Effector memory CD8-positive, alpha-beta T cell (primary cell): Measurements from ENCODE around the gene MCRS1.
"Not testable (repeated sequence)": the region's sequence is repeated elsewhere in the genome, so short reads cannot be mapped to it uniquely, and the experiment has no call there.

ENCODE experiments used
- ATAC-seq: fragments of 150-1000 bp; cut with Tn5 transposase; replicated peaks from 2 replicates; pipeline ENCODE4 v1.10.0; 2021; ENCODE audit warnings: mild to moderate bottlenecking, moderate library complexity
- DNase-seq, 3 experiments: peaks; one replicate each; pipeline ENCODE4 v3.0.0; 2021
- H3K27ac Mint-ChIP-seq, 2 donors: one replicate each; pipeline ENCODE4 v1.8.0; 2022; ENCODE audit warnings: mild to moderate bottlenecking in 2 of 2, mixed read lengths in 2 of 2, moderate library complexity in 2 of 2
- H3K27me3 Mint-ChIP-seq, 2 donors: one replicate each; pipeline ENCODE4 v1.8.0; 2022; ENCODE audit warnings: mixed read lengths in 2 of 2
- H3K36me3 Mint-ChIP-seq: one replicate; pipeline ENCODE4 v1.8.0; 2022; ENCODE audit warnings: mild to moderate bottlenecking, moderate library complexity, mixed read lengths; ENCODE audit not compliant: insufficient read depth
- H3K4me1 Mint-ChIP-seq, 2 donors: one replicate each; pipeline ENCODE4 v1.8.0; 2022; ENCODE audit warnings: low read depth in 2 of 2, mixed read lengths in 2 of 2
- H3K4me3 Mint-ChIP-seq, 2 donors: one replicate each; pipeline ENCODE4 v1.8.0; 2022; ENCODE audit warnings: mild to moderate bottlenecking in 2 of 2, mixed read lengths in 2 of 2, moderate library complexity in 2 of 2
- H3K9me3 Mint-ChIP-seq, 2 donors: one replicate each; pipeline ENCODE4 v1.8.0; 2022; ENCODE audit warnings: mixed read lengths in 2 of 2
- total RNA-seq, 9 experiments: gene quantifications; one replicate each; lab custom pipeline; 2026; lab: John Stamatoyannopoulos, UW

MCRS1 gene, protein sequence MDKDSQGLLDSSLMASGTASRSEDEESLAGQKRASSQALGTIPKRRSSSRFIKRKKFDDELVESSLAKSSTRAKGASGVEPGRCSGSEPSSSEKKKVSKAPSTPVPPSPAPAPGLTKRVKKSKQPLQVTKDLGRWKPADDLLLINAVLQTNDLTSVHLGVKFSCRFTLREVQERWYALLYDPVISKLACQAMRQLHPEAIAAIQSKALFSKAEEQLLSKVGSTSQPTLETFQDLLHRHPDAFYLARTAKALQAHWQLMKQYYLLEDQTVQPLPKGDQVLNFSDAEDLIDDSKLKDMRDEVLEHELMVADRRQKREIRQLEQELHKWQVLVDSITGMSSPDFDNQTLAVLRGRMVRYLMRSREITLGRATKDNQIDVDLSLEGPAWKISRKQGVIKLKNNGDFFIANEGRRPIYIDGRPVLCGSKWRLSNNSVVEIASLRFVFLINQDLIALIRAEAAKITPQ
- 45.0 to 114 (median 91.0) reads per million in 9 experiments for total RNA-seq

DNA sequence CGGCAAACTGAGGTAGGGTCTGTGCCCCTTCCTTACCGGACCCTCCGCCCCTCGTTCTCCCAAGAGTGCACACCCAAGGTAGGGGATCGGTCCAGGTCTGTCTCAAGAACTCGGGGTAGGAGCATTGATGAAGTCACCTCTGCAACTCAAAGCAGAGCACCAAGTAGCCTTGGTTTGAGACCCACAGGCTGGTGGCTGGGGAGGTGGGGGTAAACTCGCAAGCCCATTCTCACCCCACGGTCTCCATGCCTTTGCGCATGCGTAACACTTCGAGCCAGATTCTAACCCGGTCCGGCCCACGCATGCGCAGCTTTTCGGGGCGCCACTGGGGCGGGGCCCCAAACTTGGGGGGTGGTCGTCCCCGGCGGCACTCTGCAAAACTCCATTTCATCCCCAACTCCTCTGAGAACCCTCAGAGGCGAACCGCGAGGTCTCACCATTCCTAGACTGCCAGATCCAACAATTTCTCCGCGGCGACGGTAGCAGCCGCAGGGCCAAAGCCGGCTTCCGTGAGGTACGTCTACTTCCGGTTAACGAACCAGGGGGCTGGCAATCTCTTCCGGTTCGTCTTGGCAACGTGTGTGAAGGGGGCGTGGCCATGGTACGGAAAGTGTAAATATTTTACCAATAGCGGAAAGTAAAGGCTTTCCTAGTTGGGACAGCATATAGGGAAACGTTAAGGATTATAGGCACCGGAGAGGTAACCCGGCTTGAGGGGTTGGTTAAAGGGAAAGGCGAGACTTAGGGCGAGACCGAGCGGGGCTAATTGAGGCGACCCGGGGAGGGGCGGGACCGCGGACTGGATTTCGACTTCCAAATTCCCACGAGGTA is at the start of gene MCRS1:
Gene MCRS1 (minus strand): TSS at position 532 of the 831 bp plus-strand sequence. CDS start 1,411 bp downstream, outside the sequence.
- H3K36me3 Mint-ChIP-seq, result peaks cover 30% of the 10 kb centered on the region
- DNase-seq (peak; percentile 84 to 87 (median 84)), ATAC-seq (peak; percentile 91)
- peak within 1 kb of the TSS; percentile 95 to 99 for H3K4me3 Mint-ChIP-seq
- H3K27me3 Mint-ChIP-seq, result no peaks in the 10 kb centered on the region
- H3K9me3 Mint-ChIP-seq, result no peaks in the 10 kb centered on the region
- peak within 1 kb of the TSS; percentile 97 to 99 for H3K27ac Mint-ChIP-seq
- peaks cover 41 to 44% of the 10 kb centered on the region in 2 donors for H3K4me1 Mint-ChIP-seq

DNA sequence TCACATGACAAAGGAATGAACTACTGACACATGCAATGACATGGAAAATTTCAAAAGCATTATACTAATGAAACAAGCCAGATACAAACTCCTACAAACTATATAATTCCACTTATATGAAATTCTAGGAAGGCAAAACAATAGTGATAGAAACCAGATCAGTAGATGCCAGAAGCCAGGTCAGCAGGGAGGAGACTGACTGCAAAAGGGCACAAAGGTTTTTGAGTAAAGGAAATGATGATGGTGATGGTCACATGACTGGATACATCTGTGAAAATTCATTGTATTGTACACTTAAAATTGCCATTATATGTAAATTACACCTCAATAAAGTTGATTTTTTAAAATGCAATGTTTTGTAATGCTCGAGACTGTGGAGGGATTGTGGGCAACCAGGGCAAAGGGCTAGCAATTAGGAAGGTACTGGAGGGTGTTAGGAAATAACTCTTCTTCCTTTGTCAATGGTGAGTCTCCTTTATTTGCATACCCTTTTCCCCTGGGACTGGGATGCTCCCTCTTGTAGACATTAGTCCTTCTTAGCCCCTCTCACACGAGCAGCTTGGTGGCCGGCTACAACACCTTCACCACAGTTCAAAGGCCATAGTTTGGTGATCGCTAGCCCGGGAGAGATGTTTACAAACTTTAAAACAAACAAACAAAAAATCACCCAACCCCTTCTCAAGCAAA is 48.7 kb upstream of the MCRS1 start:
- H3K27ac Mint-ChIP-seq, result no peak overlapping the region
- H3K9me3 Mint-ChIP-seq, result no peaks in the 10 kb centered on the region
- peaks cover 21 to 30% of the 10 kb centered on the region in 2 donors for H3K27me3 Mint-ChIP-seq

DNA sequence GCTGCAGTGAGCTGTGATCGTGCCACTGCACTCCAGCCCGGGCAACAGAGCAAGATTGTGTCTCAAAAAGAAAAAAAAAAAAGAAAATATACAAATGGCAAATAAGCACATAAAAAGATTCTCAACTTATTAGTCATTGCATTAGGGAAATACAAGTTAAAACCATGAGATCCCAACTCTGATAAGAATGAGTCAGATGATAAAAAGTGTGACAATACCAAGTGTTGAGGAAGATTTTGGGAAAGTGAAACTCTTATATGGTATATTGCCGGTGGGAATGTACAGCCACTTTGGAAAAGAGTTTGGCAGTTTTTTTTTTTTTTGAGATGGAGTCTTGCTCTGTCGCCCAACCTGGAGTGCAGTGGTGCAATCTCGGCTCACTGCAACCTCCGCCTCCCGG is 47.8 kb upstream of the MCRS1 start:
- no peak overlapping the region for H3K4me3 Mint-ChIP-seq
- DNase-seq (no peak), ATAC-seq (no peak)
- no peak overlapping the region for H3K27ac Mint-ChIP-seq
- H3K36me3 Mint-ChIP-seq, result no peaks in the 10 kb centered on the region
- H3K4me1 Mint-ChIP-seq, result no peaks in the 10 kb centered on the region
- peaks cover 21 to 30% of the 10 kb centered on the region in 2 donors for H3K27me3 Mint-ChIP-seq
- H3K9me3 Mint-ChIP-seq, result no peaks in the 10 kb centered on the region

More for the DNA sequence above, 48.7 kb upstream of the MCRS1 start:
- peaks cover 2% of the 10 kb centered on the region for H3K36me3 Mint-ChIP-seq
- DNase-seq (no peak), ATAC-seq (no peak)
- H3K4me3 Mint-ChIP-seq, result no peak overlapping the region
- H3K4me1 Mint-ChIP-seq, result peaks cover 5 to 9% of the 10 kb centered on the region in 2 donors

DNA sequence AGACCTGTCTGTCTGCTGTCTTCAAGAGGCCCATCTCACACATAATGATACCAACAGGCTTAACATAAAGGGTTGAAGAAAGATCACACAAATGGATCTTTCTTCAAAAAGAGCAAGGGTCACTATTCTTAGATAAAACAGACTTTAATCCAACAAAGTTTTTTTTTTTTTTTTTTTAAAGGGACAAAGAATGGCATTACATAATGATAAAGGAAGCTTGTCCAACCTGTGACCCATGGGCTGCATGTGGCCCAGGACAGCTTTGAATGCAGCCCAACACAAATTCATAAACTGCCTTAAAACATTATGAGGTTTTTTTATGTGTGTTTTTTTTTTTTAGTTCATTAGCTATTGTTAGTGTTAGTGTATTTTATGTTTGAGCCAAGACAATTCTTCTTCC is 44.3 kb upstream of the MCRS1 start:
- no peaks in the 10 kb centered on the region for H3K4me1 Mint-ChIP-seq
- no peak for ATAC-seq
- peaks cover 22 to 26% of the 10 kb centered on the region in 2 donors for H3K27me3 Mint-ChIP-seq
- H3K27ac Mint-ChIP-seq, result no peak overlapping the region
- H3K9me3 Mint-ChIP-seq, result no peaks in the 10 kb centered on the region
- no peak overlapping the region for H3K4me3 Mint-ChIP-seq
- no peaks in the 10 kb centered on the region for H3K36me3 Mint-ChIP-seq
- DNase-seq, result no peak

DNA sequence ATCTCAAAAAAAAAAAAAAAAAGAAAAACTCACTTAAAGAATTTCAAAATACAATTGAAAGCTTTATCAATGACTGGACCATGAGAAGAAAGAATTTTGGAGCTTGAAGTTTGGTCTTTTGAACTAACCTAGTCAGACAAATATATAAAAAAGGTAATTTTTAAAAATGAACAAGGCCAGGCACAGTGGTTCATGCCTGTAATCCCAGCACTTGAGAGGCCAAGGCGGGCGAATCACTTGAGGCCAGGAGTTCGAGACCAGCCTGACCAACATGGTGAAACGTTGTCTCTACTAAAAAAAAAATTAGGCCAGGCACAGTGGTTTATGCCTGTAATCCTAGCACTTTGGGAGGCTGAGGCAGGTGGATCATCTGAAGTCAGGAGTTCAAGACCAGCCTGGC is 42.8 kb upstream of the MCRS1 start:
- not testable (repeated sequence) for H3K9me3 Mint-ChIP-seq, H3K36me3 Mint-ChIP-seq, DNase-seq, H3K4me1 Mint-ChIP-seq, H3K27ac Mint-ChIP-seq, ATAC-seq, H3K4me3 Mint-ChIP-seq
- peaks cover 26 to 33% of the 10 kb centered on the region in 2 donors for H3K27me3 Mint-ChIP-seq

DNA sequence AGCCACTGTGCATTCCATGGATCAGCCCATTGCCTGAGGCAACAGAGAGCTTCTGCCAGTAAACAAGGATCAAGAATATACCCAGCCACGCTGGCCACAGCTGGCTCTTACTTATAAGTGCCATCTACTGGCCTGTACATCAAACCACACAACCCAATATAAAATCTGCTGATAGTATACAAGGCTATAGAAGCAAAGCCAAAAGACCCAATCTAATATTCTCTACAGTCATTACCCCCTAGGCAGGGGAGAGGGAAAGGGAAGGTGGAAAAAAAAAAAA is 41.9 kb upstream of the MCRS1 start:
- no peaks in the 10 kb centered on the region for H3K9me3 Mint-ChIP-seq

DNA sequence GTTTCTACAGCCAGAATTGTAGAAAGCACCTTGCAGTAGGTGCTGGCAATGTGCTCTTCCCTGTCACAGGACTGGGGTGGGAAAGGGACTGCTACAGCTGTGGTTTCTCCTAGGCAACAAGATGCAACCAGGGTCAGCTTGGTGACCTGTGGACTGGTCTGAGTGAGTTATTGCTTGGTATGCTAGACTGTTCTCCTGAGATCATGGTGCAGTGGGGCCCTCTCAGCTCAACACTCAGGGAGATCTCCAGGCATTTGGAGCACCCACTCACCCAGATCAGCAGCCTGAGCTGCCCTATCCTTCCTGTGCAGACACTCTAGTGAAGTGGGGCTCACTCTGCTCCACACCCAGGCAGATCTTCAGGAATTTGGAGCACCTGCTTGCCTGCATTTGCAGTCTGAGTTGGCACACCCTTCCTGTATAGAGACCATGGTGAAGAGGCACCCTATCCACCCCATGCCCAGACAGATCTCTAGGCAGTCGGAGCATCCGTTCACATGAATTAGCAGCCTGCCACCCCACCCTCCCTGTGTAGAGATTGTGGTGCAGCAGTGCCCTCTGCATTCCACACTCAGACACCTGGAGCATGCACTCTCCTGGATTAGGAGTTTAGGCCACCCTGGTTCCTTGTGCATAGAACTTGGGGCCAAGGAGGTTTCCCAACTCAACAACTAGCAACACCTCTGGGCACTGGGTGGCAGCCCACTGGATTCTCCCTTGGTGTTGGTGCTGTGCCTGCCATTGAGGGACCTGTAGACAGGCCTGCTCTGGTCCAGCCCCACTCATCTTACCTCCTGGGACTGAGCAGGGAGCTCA is 41.3 kb upstream of the MCRS1 start:
- DNase-seq (no peak), ATAC-seq (no peak)
- no peaks in the 10 kb centered on the region for H3K36me3 Mint-ChIP-seq
- peaks cover 21 to 29% of the 10 kb centered on the region in 2 donors for H3K27me3 Mint-ChIP-seq
- no peaks in the 10 kb centered on the region for H3K4me1 Mint-ChIP-seq
- no peaks in the 10 kb centered on the region for H3K9me3 Mint-ChIP-seq
- H3K4me3 Mint-ChIP-seq, result no peak overlapping the region
- H3K27ac Mint-ChIP-seq, result no peak overlapping the region

More for the DNA sequence above, 41.9 kb upstream of the MCRS1 start:
- Mint-ChIP-seq H3K4me3 (no peak overlapping the region), H3K27me3 (peaks cover 26 to 33% of the 10 kb centered on the region in 2 donors), H3K36me3 (no peaks in the 10 kb centered on the region), H3K27ac (no peak overlapping the region), H3K4me1 (no peaks in the 10 kb centered on the region)
- ATAC-seq (no peak), DNase-seq (no peak)

DNA sequence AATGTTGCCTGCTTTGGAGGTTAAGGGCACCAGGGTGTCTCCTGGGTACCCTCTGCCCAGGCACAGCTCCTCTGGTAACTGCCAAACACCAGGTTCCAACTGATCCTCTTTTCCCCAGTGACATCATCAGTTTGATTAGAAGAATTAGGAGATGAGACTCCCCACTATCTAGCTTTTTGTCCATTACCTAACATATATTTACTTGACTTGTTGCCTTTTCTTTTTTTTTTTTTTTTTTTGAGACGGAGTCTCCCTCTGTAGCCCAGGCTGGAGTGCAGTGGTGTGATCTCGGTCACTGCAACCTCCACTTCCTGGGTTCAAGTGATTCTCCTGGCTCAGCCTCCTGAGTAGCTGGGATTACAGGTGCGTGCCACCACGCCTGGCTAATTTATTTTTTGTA is 37.6 kb upstream of the MCRS1 start, which contains the start of gene FAM186B:
Gene FAM186B (minus strand): TSS at position 101 of the 400 bp plus-strand sequence. CDS start 162 bp downstream, outside the sequence.
- not testable (repeated sequence) for H3K27ac Mint-ChIP-seq, ATAC-seq, H3K4me1 Mint-ChIP-seq, H3K9me3 Mint-ChIP-seq, H3K4me3 Mint-ChIP-seq, H3K36me3 Mint-ChIP-seq, DNase-seq
- peaks cover 7 to 20% of the 10 kb centered on the region in 2 donors for H3K27me3 Mint-ChIP-seq

DNA sequence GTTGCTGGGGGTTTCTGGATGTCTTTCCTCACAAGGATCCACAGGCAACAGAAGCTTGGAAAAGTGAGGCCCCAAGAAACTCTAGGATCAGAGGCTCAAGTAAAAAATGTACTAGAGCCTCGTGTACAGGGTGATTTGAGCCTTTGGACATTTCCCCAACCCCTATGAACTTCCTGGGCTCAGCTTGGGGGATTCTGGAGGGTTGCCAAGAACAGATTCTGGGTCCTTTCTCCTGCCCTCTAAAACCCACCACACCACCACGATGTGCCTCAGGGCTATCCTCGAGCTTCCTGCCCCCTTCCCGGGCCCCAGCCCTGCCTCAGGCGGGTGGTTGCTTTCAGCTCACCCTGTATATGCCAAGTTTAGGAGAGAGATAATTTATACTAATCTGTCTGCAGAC is 36.9 kb upstream of the MCRS1 start:
- ATAC-seq (no peak), DNase-seq (no peak)
- H3K4me3 Mint-ChIP-seq, result no peak overlapping the region
- no peaks in the 10 kb centered on the region for H3K36me3 Mint-ChIP-seq
- H3K27ac Mint-ChIP-seq, result no peak overlapping the region
- H3K9me3 Mint-ChIP-seq, result no peaks in the 10 kb centered on the region
- H3K27me3 Mint-ChIP-seq, result peaks cover 3 to 15% of the 10 kb centered on the region in 2 donors
- no peaks in the 10 kb centered on the region for H3K4me1 Mint-ChIP-seq

DNA sequence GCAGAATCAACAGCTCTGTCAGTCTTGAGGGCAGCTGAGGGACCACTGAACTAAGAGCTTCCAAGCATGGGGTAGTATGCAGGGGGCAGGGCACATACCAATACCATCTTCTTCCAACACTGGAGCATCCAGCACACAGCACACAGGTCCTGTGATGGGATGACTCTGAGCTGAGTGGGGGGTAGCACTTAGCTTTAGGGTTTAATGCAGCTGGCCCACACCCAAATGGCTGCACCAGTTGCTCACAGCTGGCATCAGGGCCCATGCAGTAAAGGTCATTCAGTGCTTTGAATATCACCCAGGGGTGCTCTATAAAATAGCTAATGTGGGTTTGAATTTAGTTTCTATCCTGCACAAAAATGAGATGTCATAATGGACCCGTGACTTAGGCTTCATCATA is 35.8 kb upstream of the MCRS1 start:
- Mint-ChIP-seq H3K9me3 (no peaks in the 10 kb centered on the region), H3K4me3 (no peak overlapping the region), H3K27ac (no peak overlapping the region), H3K4me1 (no peaks in the 10 kb centered on the region), H3K36me3 (no peaks in the 10 kb centered on the region), H3K27me3 (peaks cover 0 to 12% of the 10 kb centered on the region in 2 donors)
- DNase-seq (no peak), ATAC-seq (no peak)

DNA sequence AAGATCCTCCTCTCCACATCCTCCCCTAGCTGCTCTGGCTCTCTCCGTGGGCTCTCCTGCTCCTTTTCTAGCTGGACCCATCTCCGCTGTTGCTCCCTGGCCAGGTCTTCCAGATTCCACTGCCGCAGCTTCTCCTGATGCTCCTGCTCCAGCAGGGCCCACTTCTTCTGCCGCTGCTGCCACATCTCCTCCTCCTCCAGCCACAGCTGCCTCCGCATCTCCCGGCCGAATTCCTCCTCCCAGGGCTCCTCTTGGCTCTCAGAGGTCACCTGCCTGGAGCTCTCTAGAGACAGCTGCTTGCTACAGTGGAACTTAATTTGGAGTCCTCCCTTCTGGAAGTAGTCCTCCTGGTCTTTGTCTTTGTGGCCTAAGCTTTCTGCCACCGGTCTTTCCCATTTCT is 32.0 kb upstream of the MCRS1 start:
- Mint-ChIP-seq H3K36me3 (no peaks in the 10 kb centered on the region), H3K27me3 (no peaks in the 10 kb centered on the region), H3K27ac (no peak overlapping the region), H3K4me1 (no peaks in the 10 kb centered on the region), H3K4me3 (no peak overlapping the region), H3K9me3 (no peaks in the 10 kb centered on the region)
- DNase-seq (no peak), ATAC-seq (no peak)

DNA sequence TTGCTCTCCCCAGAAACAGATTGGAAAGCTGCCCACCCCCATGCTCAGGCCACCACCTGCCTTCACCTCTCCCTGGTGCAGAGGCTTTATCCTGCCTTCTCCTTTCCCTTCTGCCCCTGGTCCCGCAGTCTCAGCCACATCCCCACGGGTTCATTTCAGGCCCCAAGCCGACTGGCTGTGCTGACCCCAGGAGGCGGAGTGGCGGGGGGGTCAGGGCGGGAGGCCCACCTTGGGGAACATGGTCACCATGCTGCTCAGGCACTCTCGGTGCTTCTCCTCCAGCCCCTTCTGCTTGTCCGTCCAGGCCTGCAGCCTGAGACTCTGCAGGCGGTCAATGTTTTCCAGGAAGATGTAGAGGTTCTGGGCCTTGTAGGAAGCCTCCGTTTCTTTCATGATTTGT is 30.6 kb upstream of the MCRS1 start:
- Mint-ChIP-seq H3K27ac (peak overlapping the region in 1 of 2 donors; percentile 3), H3K36me3 (no peaks in the 10 kb centered on the region), H3K9me3 (no peaks in the 10 kb centered on the region), H3K4me3 (no peak overlapping the region), H3K4me1 (no peaks in the 10 kb centered on the region), H3K27me3 (no peaks in the 10 kb centered on the region)
- no peak for DNase-seq
- no peak for ATAC-seq
